NCI-H2029 treated with DMSO at 0.1 percent for 48 hours (cell line): Measurements from ENCODE around the gene ANKRD30A.
"Not testable (repeated sequence)": the region's sequence is repeated elsewhere in the genome, so short reads cannot be mapped to it uniquely, and the experiment has no call there.

Experiments
- DNase-seq: peaks from one replicate; lab custom pipeline; 2025; lab: John Stamatoyannopoulos, UW

The ANKRD30A gene

GRCh38 chr10:37255837-37256236 is 130.4 kb downstream of the ANKRD30A start:
- not testable (repeated sequence) for DNase-seq

- no peak for DNase-seq
Observed at GRCh38 chr10:37263304-37263703, 137.9 kb downstream of the ANKRD30A start.

GRCh38 chr10:37268266-37268665 is 142.9 kb downstream of the ANKRD30A start:
- DNase-seq: no peak

GRCh38 chr10:37269554-37270256 is 144.3 kb downstream of the ANKRD30A start:
- no peak for DNase-seq

- no peak for DNase-seq
Observed at GRCh38 chr10:37275216-37275777, 149.9 kb downstream of the ANKRD30A start.

- no peak for DNase-seq
Observed at GRCh38 chr10:37285063-37285462, 159.7 kb downstream of the ANKRD30A start.

- DNase-seq: no peak
Observed at GRCh38 chr10:37289833-37290464, 164.6 kb downstream of the ANKRD30A start.

GRCh38 chr10:37301271-37301670 is 175.9 kb downstream of the ANKRD30A start:
- DNase-seq: no peak

- no peak for DNase-seq
Observed at GRCh38 chr10:37304036-37304435, 178.6 kb downstream of the ANKRD30A start.

GRCh38 chr10:37314350-37314749 is 189.0 kb downstream of the ANKRD30A start:
- DNase-seq: no peak

- DNase-seq: no peak
Observed at GRCh38 chr10:37314862-37315261, 189.5 kb downstream of the ANKRD30A start.

- DNase-seq: no peak
Observed at GRCh38 chr10:37344413-37344812, 219.0 kb downstream of the ANKRD30A start.

GRCh38 chr10:37379991-37380390 is 254.6 kb downstream of the ANKRD30A start:
- no peak for DNase-seq

- DNase-seq: no peak
Observed at GRCh38 chr10:37381271-37381670, 255.9 kb downstream of the ANKRD30A start.

- no peak for DNase-seq
Observed at GRCh38 chr10:37384923-37385322, 259.5 kb downstream of the ANKRD30A start.

GRCh38 chr10:37390926-37391325 is 265.5 kb downstream of the ANKRD30A start:
- DNase-seq: no peak

- not testable (repeated sequence) for DNase-seq
Observed at GRCh38 chr10:37400774-37401173, 275.4 kb downstream of the ANKRD30A start.

GRCh38 chr10:37401225-37401624 is 275.8 kb downstream of the ANKRD30A start:
- DNase-seq: no peak

GRCh38 chr10:37403776-37404175 is 278.4 kb downstream of the ANKRD30A start:
- no peak for DNase-seq
